CD4-positive, alpha-beta T cell treated with Interleukin-6 at 100 ng/mL for 8 hours (primary cell): ENCODE results near the gene PTPA.
"Not testable (repeated sequence)": the region's sequence is repeated elsewhere in the genome, so short reads cannot be mapped to it uniquely, and the experiment has no call there.

Source experiments
- DNase-seq: peaks from one replicate; pipeline ENCODE4 v3.0.0-alpha.2; 2020; ENCODE audit warnings: mixed read lengths, low spot score

The PTPA gene

GRCh38 chr9:129177791-129178567 lies 66.8 kb downstream of the PTPA start, which contains the start of gene IER5L:
TSS of gene IER5L (minus strand) at chr9:129178261. CDS start at chr9:129178052, 209 bp downstream.
- DNase-seq = peak; percentile 93

- no peak for DNase-seq
These were observed 67.6 kb downstream of the PTPA start for GRCh38 chr9:129178568-129179382.

- no peak for DNase-seq
These were observed 70.0 kb downstream of the PTPA start for GRCh38 chr9:129181246-129181645.

GRCh38 chr9:129182122-129182521 lies 70.9 kb downstream of the PTPA start:
- DNase-seq = no peak

- DNase-seq = no peak
These were observed 71.6 kb downstream of the PTPA start for GRCh38 chr9:129182625-129183494.

GRCh38 chr9:129183495-129184218 lies 72.4 kb downstream of the PTPA start:
- no peak for DNase-seq

DNA sequence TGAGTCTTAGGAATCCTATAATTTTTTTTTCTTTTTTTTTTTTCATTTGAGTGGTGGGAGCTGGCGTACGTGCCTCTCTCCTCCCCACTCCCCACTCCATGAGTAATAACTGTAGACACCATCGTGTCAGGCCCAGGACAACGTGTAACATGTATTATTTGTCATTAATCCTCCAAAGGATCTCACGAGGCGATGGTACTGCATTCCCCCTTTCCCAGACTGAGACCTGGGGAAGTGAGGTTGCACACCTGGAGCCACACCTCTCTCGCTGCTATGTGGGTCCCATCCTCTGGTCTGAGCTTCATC lies 73.0 kb downstream of the PTPA start:
- no peak for DNase-seq

- DNase-seq = no peak
These were observed 73.4 kb downstream of the PTPA start for GRCh38 chr9:129184596-129185122.

GRCh38 chr9:129185402-129185801 lies 74.2 kb downstream of the PTPA start:
- DNase-seq = no peak

DNA sequence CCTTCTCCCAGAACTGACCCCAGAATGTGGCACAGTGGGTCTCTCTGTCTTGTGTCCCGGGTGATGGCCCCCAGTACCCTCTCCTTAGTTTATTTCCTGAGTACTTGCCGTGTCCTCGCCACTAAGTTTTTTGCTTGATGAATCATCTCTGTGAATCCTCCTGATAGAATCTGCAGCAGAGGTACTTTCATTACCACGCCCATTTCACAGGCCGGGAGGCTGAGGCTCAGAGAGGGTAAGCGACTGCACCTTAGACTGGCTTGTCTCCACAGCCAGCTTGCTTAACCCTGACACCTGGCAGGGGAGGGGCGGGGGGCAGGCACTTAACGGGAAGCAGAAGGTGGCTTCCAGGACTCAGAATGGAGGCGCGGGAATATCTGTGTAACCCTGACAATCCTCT lies 74.8 kb downstream of the PTPA start:
- no peak for DNase-seq

DNA sequence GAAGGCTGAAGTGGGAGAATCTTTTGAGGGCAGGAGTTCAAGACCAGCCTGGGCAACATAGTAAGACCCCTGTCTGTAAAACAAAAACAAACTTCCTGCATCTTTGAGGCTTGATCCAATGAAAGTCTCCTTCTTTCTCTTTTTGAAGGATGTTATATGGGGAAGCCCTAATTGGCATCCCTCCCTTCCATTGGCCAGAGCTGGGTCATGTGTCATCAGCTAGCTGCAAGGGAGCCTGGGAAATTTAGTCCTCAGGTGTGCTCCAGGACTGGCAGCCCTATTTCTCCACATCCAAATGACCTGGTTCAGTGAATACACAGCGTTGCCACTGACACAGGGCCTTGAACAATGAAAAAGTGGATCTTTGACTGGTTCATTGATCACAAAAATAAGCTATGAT lies 75.8 kb downstream of the PTPA start:
- no peak for DNase-seq

DNA sequence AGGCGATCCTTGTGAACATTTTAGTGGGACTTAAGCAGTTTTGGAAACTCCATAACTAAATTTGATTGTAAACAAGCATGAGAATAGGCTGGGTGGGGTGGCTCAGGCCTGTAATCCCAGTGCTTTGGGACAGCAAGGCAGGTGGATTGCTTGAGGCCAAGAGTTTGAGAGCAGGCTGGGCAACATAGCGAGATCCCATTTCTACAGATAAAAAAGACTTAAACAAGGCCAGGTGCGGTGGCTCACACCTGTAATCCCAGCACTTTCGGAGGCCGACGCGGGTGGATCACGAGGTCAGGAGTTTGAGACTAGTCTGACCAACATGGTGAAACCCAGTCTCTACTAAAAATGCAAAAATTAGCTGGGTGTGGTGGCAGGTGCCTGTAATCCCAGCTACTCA lies 78.8 kb downstream of the PTPA start:
- DNase-seq = not testable (repeated sequence)

DNA sequence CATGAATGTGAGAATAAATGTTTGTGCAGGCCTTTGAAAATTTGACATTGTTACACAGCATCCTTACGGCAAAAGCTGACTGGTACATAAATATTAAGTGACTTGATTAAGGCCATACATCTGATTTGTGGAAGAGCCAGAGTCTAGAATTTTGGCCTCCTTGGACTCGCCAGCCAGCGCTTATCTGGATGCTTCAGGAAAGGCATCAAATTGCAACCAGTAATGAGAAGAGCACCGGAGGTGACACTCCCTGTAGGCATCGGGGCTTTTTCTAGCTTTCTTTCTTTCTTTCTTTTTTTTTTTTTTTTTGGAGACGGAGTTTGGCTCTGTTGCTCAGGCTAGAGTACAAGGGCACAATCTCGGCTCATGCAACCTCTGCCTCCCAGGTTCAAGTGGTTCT lies 80.0 kb downstream of the PTPA start:
- DNase-seq = no peak

- no peak for DNase-seq
These were observed 82.4 kb downstream of the PTPA start for GRCh38 chr9:129193655-129194054.

DNA sequence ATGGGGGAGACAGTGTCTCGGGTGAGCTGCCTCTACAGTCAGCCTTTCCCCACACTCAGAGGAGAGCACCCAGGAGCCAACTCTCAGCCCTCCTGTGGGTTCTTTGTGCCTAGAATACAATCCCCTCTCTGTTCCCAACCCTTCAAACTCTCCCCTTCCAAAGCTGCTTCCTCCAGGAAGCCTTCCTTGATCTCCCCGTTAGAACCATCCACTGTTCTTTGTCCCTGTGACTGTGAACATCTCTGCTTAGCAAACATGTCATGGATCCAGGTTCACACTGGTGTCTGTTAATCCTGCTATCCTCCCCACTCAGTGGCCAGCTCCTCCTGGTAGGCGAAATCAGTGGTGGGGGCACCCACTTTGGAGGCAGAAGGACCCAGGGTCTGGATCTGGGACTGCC lies 83.0 kb downstream of the PTPA start:
- no peak for DNase-seq

DNA sequence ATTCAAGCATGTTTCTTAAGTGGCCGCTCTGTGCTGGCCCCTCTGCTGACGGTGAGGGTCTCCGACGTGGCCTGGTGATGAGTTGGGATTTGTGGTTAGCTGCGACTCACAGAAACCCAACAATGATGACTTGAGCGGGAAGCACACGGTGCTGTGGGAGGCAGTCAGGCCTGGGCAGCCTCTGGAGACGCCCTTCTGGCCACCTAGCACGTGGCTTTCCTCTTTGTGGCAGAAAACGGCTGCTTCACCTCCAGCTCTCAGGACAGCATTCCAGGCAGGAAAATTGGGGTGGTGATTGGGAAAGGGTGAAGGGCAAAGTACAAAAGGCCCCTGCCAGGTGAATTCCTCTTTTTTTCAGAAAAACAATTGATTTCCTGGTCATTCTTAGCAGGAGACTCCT lies 84.4 kb downstream of the PTPA start:
- DNase-seq = no peak

- not testable (repeated sequence) for DNase-seq
These were observed 85.8 kb downstream of the PTPA start for GRCh38 chr9:129197045-129197444.

DNA sequence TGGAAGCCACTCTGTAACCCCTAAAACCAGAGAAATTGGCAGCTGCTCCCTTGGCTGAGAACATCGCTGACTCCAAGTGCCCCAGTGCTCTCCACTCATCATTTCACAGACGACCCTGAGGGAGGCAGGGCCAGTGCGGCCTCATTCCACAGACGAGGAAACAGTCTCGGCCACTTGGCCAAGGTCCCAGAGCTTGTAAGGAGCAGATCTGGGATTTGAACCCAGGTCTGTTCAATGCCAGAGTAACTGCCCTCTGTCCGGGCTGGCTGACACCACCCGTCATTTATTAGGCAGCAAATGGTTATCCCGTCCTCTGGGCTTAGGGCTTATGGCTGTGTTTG lies 86.7 kb downstream of the PTPA start:
- DNase-seq = no peak
